Measurements from ENCODE around the gene ROCK1.

Gene ROCK1

GRCh38 chr18:21100678-21101077 lies 10.9 kb downstream of the ROCK1 start:
- Histone ChIP-seq H3K36me3 (ENCODE audit: insufficient read depth, low read length) (no peaks in the 10 kb centered on the region), H3K27me3 (ENCODE audit: control insufficient read depth, insufficient read depth, low read length) (no peaks in the 10 kb centered on the region), H3K9me3 (replicated peaks; ENCODE audit: low read length) (no peaks in the 10 kb centered on the region), H3K4me2 (ENCODE audit: low read length) (no peak overlapping the region), H3K4me1 (ENCODE audit: control insufficient read depth, insufficient read depth, low read length) (peaks cover 6% of the 10 kb centered on the region), H3K9ac (ENCODE audit: low read depth, low read length) (no peak overlapping the region), H3K4me3 (ENCODE audit: low read length) (no peak overlapping the region)

GRCh38 chr18:21100146-21100545 lies 11.5 kb downstream of the ROCK1 start:
- Histone ChIP-seq H3K4me3 (ENCODE audit: low read length) (no peak overlapping the region), H3K9ac (ENCODE audit: low read depth, low read length) (no peak overlapping the region), H3K27me3 (ENCODE audit: control insufficient read depth, insufficient read depth, low read length) (no peaks in the 10 kb centered on the region), H3K36me3 (ENCODE audit: insufficient read depth, low read length) (no peaks in the 10 kb centered on the region), H3K9me3 (replicated peaks; ENCODE audit: low read length) (no peaks in the 10 kb centered on the region), H3K4me1 (ENCODE audit: control insufficient read depth, insufficient read depth, low read length) (peaks cover 6% of the 10 kb centered on the region), H3K4me2 (ENCODE audit: low read length) (no peak overlapping the region)

- Histone ChIP-seq H3K36me3 (ENCODE audit: insufficient read depth, low read length) (no peaks in the 10 kb centered on the region), H3K27me3 (ENCODE audit: control insufficient read depth, insufficient read depth, low read length) (no peaks in the 10 kb centered on the region), H3K4me1 (ENCODE audit: control insufficient read depth, insufficient read depth, low read length) (peaks cover 6% of the 10 kb centered on the region), H3K4me3 (ENCODE audit: low read length) (no peak overlapping the region), H3K9ac (ENCODE audit: low read depth, low read length) (no peak overlapping the region), H3K4me2 (ENCODE audit: low read length) (no peak overlapping the region), H3K9me3 (replicated peaks; ENCODE audit: low read length) (no peaks in the 10 kb centered on the region)
Measured at GRCh38 chr18:21099442-21099841, 12.2 kb downstream of the ROCK1 start.

GRCh38 chr18:21096760-21097159 lies 14.9 kb downstream of the ROCK1 start:
- Histone ChIP-seq H3K4me1 (ENCODE audit: control insufficient read depth, insufficient read depth, low read length) (peaks cover 6% of the 10 kb centered on the region), H3K4me3 (ENCODE audit: low read length) (no peak overlapping the region), H3K36me3 (ENCODE audit: insufficient read depth, low read length) (no peaks in the 10 kb centered on the region)

GRCh38 chr18:21093133-21093532 lies 18.5 kb downstream of the ROCK1 start:
- no peaks in the 10 kb centered on the region for H3K27me3 ChIP-seq (ENCODE audit: control insufficient read depth, insufficient read depth, low read length)
- no peak overlapping the region for H3K4me2 ChIP-seq (ENCODE audit: low read length)
- no peak overlapping the region for H3K4me3 ChIP-seq (ENCODE audit: low read length)
- H3K9me3 ChIP-seq (replicated peaks; ENCODE audit: low read length) = no peaks in the 10 kb centered on the region
- no peaks in the 10 kb centered on the region for H3K4me1 ChIP-seq (ENCODE audit: control insufficient read depth, insufficient read depth, low read length)
- no peaks in the 10 kb centered on the region for H3K36me3 ChIP-seq (ENCODE audit: insufficient read depth, low read length)
- H3K9ac ChIP-seq (ENCODE audit: low read depth, low read length) = no peak overlapping the region

More at GRCh38 chr18:21096760-21097159, 14.9 kb downstream of the ROCK1 start:
- no peak overlapping the region for H3K9ac ChIP-seq (ENCODE audit: low read depth, low read length)
- H3K4me2 ChIP-seq (ENCODE audit: low read length) = no peak overlapping the region
- H3K27me3 ChIP-seq (ENCODE audit: control insufficient read depth, insufficient read depth, low read length) = no peaks in the 10 kb centered on the region
- H3K9me3 ChIP-seq (replicated peaks; ENCODE audit: low read length) = no peaks in the 10 kb centered on the region

GRCh38 chr18:21090680-21091079 lies 20.9 kb downstream of the ROCK1 start:
- Histone ChIP-seq H3K36me3 (ENCODE audit: insufficient read depth, low read length) (no peaks in the 10 kb centered on the region), H3K4me1 (ENCODE audit: control insufficient read depth, insufficient read depth, low read length) (peaks cover 9% of the 10 kb centered on the region), H3K9me3 (replicated peaks; ENCODE audit: low read length) (no peaks in the 10 kb centered on the region), H3K9ac (ENCODE audit: low read depth, low read length) (no peak overlapping the region), H3K4me3 (ENCODE audit: low read length) (no peak overlapping the region), H3K27me3 (ENCODE audit: control insufficient read depth, insufficient read depth, low read length) (no peaks in the 10 kb centered on the region), H3K4me2 (ENCODE audit: low read length) (no peak overlapping the region)

- no peaks in the 10 kb centered on the region for H3K9me3 ChIP-seq (replicated peaks; ENCODE audit: low read length)
- H3K4me1 ChIP-seq (ENCODE audit: control insufficient read depth, insufficient read depth, low read length) = peaks cover 24% of the 10 kb centered on the region
- no peaks in the 10 kb centered on the region for H3K36me3 ChIP-seq (ENCODE audit: insufficient read depth, low read length)
- H3K4me2 ChIP-seq (ENCODE audit: low read length) = peak overlapping the region; percentile 45
- no peak overlapping the region for H3K4me3 ChIP-seq (ENCODE audit: low read length)
- H3K27me3 ChIP-seq (ENCODE audit: control insufficient read depth, insufficient read depth, low read length) = no peaks in the 10 kb centered on the region
- H3K9ac ChIP-seq (ENCODE audit: low read depth, low read length) = no peak overlapping the region
Measured at GRCh38 chr18:21085579-21086166, 25.9 kb downstream of the ROCK1 start.

- Histone ChIP-seq H3K36me3 (ENCODE audit: insufficient read depth, low read length) (no peaks in the 10 kb centered on the region), H3K4me2 (ENCODE audit: low read length) (peak overlapping the region; percentile 45), H3K27me3 (ENCODE audit: control insufficient read depth, insufficient read depth, low read length) (no peaks in the 10 kb centered on the region), H3K9ac (ENCODE audit: low read depth, low read length) (no peak overlapping the region), H3K4me3 (ENCODE audit: low read length) (no peak overlapping the region), H3K9me3 (replicated peaks; ENCODE audit: low read length) (no peaks in the 10 kb centered on the region), H3K4me1 (ENCODE audit: control insufficient read depth, insufficient read depth, low read length) (peaks cover 24% of the 10 kb centered on the region)
Measured at GRCh38 chr18:21084511-21085078, 27.0 kb downstream of the ROCK1 start.

- Histone ChIP-seq H3K27me3 (ENCODE audit: control insufficient read depth, insufficient read depth, low read length) (no peaks in the 10 kb centered on the region), H3K9ac (ENCODE audit: low read depth, low read length) (no peak overlapping the region), H3K4me2 (ENCODE audit: low read length) (no peak overlapping the region), H3K9me3 (replicated peaks; ENCODE audit: low read length) (no peaks in the 10 kb centered on the region), H3K4me3 (ENCODE audit: low read length) (no peak overlapping the region), H3K36me3 (ENCODE audit: insufficient read depth, low read length) (no peaks in the 10 kb centered on the region), H3K4me1 (ENCODE audit: control insufficient read depth, insufficient read depth, low read length) (peaks cover 27% of the 10 kb centered on the region)
Measured at GRCh38 chr18:21083017-21083416, 28.6 kb downstream of the ROCK1 start.

GRCh38 chr18:21081426-21081825 lies 30.2 kb downstream of the ROCK1 start:
- no peak overlapping the region for H3K9ac ChIP-seq (ENCODE audit: low read depth, low read length)
- H3K4me2 ChIP-seq (ENCODE audit: low read length) = no peak overlapping the region
- H3K4me3 ChIP-seq (ENCODE audit: low read length) = no peak overlapping the region
- H3K9me3 ChIP-seq (replicated peaks; ENCODE audit: low read length) = no peaks in the 10 kb centered on the region
- H3K4me1 ChIP-seq (ENCODE audit: control insufficient read depth, insufficient read depth, low read length) = peaks cover 27% of the 10 kb centered on the region
- no peaks in the 10 kb centered on the region for H3K27me3 ChIP-seq (ENCODE audit: control insufficient read depth, insufficient read depth, low read length)
- no peaks in the 10 kb centered on the region for H3K36me3 ChIP-seq (ENCODE audit: insufficient read depth, low read length)

- Histone ChIP-seq H3K4me2 (ENCODE audit: low read length) (no peak overlapping the region), H3K9ac (ENCODE audit: low read depth, low read length) (no peak overlapping the region), H3K4me1 (ENCODE audit: control insufficient read depth, insufficient read depth, low read length) (peaks cover 21% of the 10 kb centered on the region), H3K9me3 (replicated peaks; ENCODE audit: low read length) (no peaks in the 10 kb centered on the region), H3K27me3 (ENCODE audit: control insufficient read depth, insufficient read depth, low read length) (no peaks in the 10 kb centered on the region), H3K36me3 (ENCODE audit: insufficient read depth, low read length) (no peaks in the 10 kb centered on the region), H3K4me3 (ENCODE audit: low read length) (no peak overlapping the region)
Measured at GRCh38 chr18:21080576-21080975, 31.0 kb downstream of the ROCK1 start.

Measured in skeletal muscle satellite cell (primary cell).